Myocyte (in vitro differentiated cells): ENCODE results near the gene CPA5. TPM values are rescaled to one million over a fixed set of nuclear protein-coding genes. Genes with fewer than 3 reads are reported as not detected.

Experiments
- DNase-seq: peaks from one replicate; pipeline ENCODE4 v3.0.0-alpha.2; 2012; ENCODE audit warnings: low read depth
- total RNA-seq: library from RNA; depleted of rRNA; stranded (reverse); fragments of >200 nt; gene quantifications from 2 replicates; pipeline ENCODE4 v1.2.3, GENCODE V29; 2014

Gene CPA5
- total RNA-seq, 1 donor from 2014 or later, result 0.21 TPM

GRCh38 chr7:130395421-130395820 is 50.8 kb downstream of the CPA5 start:
- no peak for DNase-seq

GRCh38 chr7:130396109-130396508 is 51.5 kb downstream of the CPA5 start:
- DNase-seq, result no peak

DNA sequence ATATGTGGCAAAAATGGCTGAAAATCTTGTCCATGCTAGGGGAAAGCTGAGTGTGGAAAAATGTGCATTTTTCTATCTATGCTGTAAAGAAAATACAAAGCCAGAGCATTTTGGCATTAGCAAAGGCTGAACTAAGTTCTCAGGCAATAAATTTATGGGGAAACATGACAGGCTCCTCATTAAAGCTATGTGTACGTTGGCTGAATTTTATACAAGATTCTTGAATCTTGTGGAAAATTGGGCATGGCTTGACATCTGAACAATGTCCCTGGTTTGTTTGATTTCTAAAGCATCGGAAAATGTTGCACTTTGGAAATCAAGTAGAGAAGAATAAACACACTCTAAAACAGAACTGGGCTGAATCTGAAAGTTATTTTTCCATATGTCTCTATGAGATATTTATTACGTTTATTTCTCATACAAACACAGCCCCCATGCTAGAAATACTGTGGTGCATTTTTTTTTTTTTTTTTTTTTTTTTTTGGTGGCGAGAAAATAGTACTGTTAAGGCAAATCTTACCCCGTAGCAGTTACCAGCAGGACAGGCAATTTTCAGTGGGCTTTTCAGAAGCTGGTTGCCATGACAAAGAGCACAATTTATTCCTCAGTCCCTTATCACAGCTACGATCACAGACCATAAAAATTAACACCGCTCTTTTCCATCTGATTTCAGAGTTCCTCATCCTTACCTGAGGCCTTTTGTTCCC is 52.6 kb downstream of the CPA5 start:
- DNase-seq, result no peak

GRCh38 chr7:130397758-130398073 is 53.1 kb downstream of the CPA5 start:
- no peak for DNase-seq

DNA sequence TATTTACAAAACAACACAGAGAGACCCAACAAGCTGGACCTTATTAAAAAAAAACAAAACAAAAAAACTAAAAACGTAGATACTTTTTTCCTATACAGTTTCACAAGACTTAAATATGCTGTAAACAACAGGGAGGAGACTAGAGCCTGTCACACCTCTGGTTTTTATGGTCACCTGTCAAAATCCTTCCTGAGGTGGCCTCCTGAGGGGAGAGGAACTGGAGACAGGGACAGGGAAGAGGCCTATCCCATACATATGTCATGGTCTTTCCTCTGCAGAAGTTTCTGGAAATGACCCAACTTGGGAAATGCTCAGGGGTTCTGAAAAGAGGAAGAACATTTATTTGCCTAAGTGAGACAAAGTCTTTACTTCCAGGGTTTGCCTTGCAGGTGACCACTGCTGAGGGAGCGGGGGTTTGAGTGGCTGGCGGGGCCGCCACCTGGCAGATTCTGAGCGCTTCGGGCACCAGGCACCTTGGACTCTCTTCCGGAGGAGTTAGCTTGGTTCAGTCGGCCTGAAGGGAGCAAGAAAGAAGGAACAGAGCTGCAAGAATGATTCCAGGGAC is 54.0 kb downstream of the CPA5 start:
- no peak for DNase-seq

DNA sequence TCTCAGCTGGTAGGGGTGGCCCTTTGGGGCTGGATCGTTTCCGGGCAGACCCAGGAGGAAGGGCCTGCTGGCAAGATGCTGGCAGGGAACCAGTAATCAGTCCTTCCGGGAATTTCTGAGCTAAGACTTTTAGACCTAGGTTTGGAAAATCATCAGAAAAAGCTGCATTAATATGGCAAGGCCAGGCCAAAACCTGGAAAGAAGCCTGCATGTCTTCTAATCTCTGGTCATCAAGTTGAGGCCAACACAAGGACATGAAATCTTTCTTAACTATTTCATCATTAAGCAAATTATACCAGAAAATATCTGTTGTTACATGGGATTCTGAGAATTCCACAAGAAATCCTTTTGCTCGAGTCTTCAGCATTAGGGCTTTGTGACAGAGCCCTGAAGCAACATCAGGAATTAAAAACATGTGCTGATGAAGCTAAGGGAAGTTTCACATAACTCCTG is 55.5 kb downstream of the CPA5 start:
- DNase-seq, result peak; percentile 30

GRCh38 chr7:130401101-130401500 is 56.5 kb downstream of the CPA5 start:
- no peak for DNase-seq

DNA sequence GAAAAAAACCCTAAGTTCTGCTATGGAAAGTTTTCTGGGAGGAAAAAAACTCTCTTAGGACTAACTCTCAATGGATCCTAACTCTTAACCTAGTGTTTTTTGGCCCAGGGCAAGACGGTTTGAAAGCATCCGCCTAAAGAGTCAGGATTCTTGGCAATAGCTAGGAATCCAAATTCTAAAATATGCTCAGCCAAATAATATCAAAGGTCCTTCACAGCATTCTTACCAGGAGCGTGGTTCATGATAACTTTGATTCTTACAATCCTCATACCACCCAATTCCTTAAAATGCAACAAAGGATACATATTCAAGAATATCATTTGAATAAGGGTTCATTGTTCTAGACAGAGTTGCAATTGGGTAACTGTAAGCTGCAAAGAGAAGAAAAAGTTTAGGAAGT is 57.0 kb downstream of the CPA5 start:
- no peak for DNase-seq

DNA sequence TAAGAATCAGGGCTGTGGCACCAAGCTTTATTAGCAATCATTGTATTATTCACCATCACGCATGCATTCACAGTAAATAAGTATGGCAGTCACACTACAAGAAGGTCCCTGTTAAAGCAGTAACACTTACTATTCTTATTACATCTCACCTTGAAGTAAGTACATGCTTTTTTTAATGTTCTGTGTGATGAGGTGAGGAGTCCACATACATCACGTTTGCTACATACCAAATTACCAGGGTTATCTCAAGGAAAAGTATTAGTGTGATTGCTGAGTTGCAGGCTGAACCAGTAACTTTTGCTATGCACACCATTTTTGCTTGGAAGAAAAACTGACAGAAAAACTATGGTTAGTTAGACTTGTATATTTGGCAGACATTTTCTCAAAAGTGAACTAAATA is 60.4 kb downstream of the CPA5 start:
- no peak for DNase-seq

DNA sequence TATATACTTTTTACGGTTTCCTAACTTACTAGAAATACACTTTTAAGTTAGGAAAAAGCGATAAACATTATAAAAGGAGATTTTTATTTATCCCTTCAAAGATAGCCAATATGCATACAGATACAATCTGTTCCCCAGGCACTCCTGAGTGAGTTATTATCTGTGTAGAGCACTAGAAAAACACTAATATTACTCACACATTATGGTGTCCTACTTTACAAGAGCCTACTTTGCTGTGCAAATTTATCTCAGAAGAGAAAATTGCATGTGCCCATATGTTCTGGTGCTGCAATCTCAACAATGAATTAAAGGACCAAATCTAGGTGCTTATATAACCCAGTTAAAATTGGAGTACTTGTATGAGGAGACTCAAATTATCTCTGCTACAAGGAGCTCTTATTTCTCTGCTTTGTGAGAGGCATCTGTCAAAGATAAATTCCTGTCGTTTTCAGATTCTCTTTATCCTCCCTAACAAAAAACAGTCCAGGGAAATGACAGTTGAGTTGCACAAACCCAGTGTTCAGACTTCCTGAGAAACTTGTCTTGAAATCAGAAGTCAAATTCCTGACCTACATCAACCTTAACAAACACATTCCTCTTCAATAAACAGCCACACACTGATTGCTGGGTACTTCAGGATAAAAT is 64.6 kb downstream of the CPA5 start:
- DNase-seq, result no peak

GRCh38 chr7:130409712-130410072 is 65.1 kb downstream of the CPA5 start:
- no peak for DNase-seq

- DNase-seq, result no peak
These were observed 66.4 kb downstream of the CPA5 start for GRCh38 chr7:130410868-130411541.

DNA sequence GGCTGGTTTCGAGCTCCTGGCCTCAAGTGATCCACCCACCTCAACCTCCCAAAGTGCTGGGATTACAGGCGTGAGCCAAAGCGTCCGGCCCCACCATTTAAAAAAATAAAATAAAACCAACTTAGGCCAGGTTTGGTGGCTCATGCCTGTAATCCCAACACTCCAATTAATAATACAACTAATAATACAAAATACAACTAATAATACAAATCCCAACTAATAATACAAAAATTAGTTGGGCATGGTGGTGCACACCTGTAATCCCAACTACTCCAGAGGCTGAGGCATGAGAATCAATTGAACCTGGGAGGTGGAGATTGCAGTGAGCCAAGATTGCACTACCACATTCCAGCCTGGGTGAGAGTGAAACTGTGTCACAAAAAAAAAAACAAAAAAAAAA is 68.6 kb downstream of the CPA5 start:
- no peak for DNase-seq

DNA sequence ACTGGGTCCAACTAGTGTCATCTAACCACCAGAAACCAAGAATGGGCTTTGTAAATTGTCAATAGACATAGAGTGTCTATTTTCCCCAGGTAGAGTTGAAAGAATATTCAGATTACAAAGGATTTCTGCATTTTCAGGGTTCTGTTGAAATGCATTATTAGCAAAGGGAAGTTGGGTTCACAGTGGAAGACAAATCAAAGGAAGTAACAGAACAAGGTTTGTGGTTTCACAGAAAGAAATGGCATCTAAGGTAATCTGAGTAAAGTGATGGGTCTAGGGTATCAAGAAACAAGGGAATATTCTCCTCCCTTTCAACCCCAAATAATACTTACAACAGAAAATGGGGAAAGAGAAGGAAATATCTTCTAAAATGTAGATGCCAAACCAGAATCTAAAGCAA is 70.4 kb downstream of the CPA5 start:
- no peak for DNase-seq

DNA sequence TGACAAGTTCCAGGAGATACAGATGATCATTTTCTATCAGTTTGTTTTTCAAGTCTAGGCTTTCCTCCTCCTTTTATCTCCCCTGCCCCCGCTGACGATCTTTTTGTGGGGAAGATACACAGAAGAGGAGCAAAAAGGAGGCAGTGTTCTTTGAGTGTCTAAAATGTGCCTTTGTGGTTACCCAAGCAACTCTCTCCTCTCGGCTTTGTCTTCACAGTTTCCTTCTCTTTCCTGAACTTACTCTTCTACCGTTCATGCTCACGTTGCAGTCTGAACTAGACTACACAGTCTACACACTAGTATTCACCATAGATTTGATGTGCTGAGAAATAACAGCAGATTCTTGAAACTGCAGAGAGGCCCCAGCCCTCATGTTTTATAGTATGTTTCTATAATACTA is 72.6 kb downstream of the CPA5 start:
- no peak for DNase-seq

DNA sequence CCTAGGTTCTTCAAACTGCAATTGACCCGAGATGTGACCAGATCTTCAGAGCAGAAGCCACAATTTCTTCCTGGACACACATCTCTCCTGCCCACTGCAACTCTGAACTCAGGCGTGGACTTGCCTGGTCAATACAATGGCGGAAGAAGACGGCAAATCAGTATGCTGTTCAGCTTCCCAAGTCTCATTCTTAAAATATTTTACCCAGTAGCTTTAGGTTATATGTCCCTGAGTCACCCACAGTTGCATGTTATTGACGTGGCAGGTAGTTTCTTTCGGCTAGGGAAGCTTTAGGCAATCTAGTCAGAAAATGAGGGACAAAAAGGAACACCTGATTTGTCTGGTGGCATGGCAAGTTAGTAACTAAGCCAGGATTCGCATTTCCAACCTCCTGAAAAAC is 73.7 kb downstream of the CPA5 start:
- no peak for DNase-seq

Other genes with a start within 250 kb of the CPA5 start
- 17.2 and 20.2 TPM in 2 replicates for gene TMEM209, start 139.4 kb upstream of the CPA5 start, total RNA-seq
- gene SSMEM1, start 137.0 kb upstream of the CPA5 start, total RNA-seq, result not detected in 2 replicates
- not detected in 2 replicates for gene CPA2, start 78.0 kb upstream of the CPA5 start, total RNA-seq
- 4.0 and 5.7 TPM in 2 replicates for gene CPA4, start 51.7 kb upstream of the CPA5 start, total RNA-seq
- gene CPA1, start 35.7 kb downstream of the CPA5 start, total RNA-seq, result 1.3 and 6.5 TPM in 2 replicates
- 10.6 and 12.0 TPM in 2 replicates for gene CEP41, start 96.2 kb downstream of the CPA5 start, total RNA-seq
- 129 and 151 TPM in 2 replicates for gene MEST, start 147.3 kb downstream of the CPA5 start, total RNA-seq